Testis (tissue), 3 donors: Measurements from ENCODE around the gene INPP1. TPM values are rescaled to one million over a fixed set of nuclear protein-coding genes. Genes with fewer than 3 reads are reported as not detected.
A peak's percentile ranks its signal among the peaks of the same experiment; 100 is the strongest.

Source experiments
- DNase-seq: peaks from one replicate; pipeline ENCODE4 v3.0.0-alpha.2; 2019
- H3K27ac ChIP-seq, 2 donors: fragments of 200-600 bp; sonication (generic); one replicate each; pipeline ENCODE4 v1.5.1; 2019
- H3K27me3 ChIP-seq: fragments of 200-600 bp; sonication (generic); one replicate; pipeline ENCODE4 v1.5.1; 2019
- H3K36me3 ChIP-seq: fragments of 200-600 bp; sonication (generic); one replicate; pipeline ENCODE4 v1.5.1; 2017; ENCODE audit warnings: low read depth; ENCODE audit errors: missing control alignments
- H3K4me1 ChIP-seq: fragments of 200-600 bp; sonication (generic); one replicate; pipeline ENCODE4 v1.5.1; 2019
- H3K4me3 ChIP-seq, 2 donors: fragments of 200-600 bp; sonication (generic); one replicate each; pipeline ENCODE4 v1.5.1; 2017 to 2019
- H3K9me3 ChIP-seq: fragments of 200-600 bp; sonication (generic); one replicate; pipeline ENCODE4 v1.5.1; 2017
- CTCF ChIP-seq, 3 experiments: fragments of 450-650 bp in 2 of 3; fragments of 200-600 bp in 1 of 3; sonication (generic) in 1 of 3; IDR thresholded peaks; one replicate each; pipeline ENCODE4 v1.5.1; 2016 to 2019; ENCODE audit warnings: antibody characterized with exemption in 3 of 3, mild to moderate bottlenecking in 2 of 3, moderate library complexity in 1 of 3
- POLR2A ChIP-seq: fragments of 450-650 bp; IDR thresholded peaks from one replicate; pipeline ENCODE4 v1.6.1; 2017; ENCODE audit warnings: antibody characterized with exemption, mild to moderate bottlenecking, moderate library complexity
- WGBS, 2 donors: methylation state at CpG; one replicate each; pipeline ENCODE4 v1.1.5; 2018; 5-methylcytosine and 5-hydroxymethylcytosine counted together
- intact Hi-C: fragments of 100-400 bp; cut with DNase I; formaldehyde crosslinking; loops from one replicate; pipeline ENCODE4 v1.15.1; 2023; ENCODE audit warnings: low total_unique reads
- polyA plus RNA-seq: library from polyadenylated mRNA; stranded (reverse); fragments of 350-450 nt; fragmentation: Illumina TruSeq; extraction: RNeasy Lipid Tissue Mini Kit (QIAGEN cat#74804); gene quantifications from one replicate; pipeline ENCODE4 v1.2.3, GENCODE V29; 2014; ENCODE audit warnings: low read depth, low replicate concordance; ENCODE audit not compliant: insufficient read depth
- total RNA-seq, 2 donors: library from RNA; depleted of rRNA; stranded (reverse); fragments of >200 nt; gene quantifications; one replicate each; pipeline ENCODE4 v1.2.3, GENCODE V29; 2016

Gene INPP1
- total and polyA plus RNA-seq, 3 donors from 2014 or later, result 37.8 to 105 (median 62.6) TPM

- no peak overlapping the region for H3K4me3 ChIP-seq
- no peak for TF ChIP-seq POLR2A
- TF ChIP-seq CTCF (IDR thresholded peaks at IDR 0.05), result no peak
- H3K36me3 ChIP-seq, result no peaks in the 10 kb centered on the region
- H3K27me3 ChIP-seq, result no peaks in the 10 kb centered on the region
- H3K9me3 ChIP-seq, result no peaks in the 10 kb centered on the region
- no peaks in the 10 kb centered on the region for H3K4me1 ChIP-seq
- 68 to 69% methylated on average over 3 of the region's 3 CpGs for WGBS, 2 donors
- no peak for DNase-seq
- intact Hi-C loops, result no loop called here
- H3K27ac ChIP-seq, result no peak overlapping the region
These were observed 69.6 kb downstream of the INPP1 start for GRCh38 chr2:190412966-190413365.

- TF ChIP-seq CTCF (IDR thresholded peaks at IDR 0.05), result no peak
- TF ChIP-seq POLR2A, result no peak
- H3K27me3 ChIP-seq, result no peaks in the 10 kb centered on the region
- intact Hi-C loops, result no loop called here
- no peaks in the 10 kb centered on the region for H3K4me1 ChIP-seq
- WGBS, 2 donors, result 79 to 96% methylated on average over 4 of the region's 4 CpGs
- no peaks in the 10 kb centered on the region for H3K36me3 ChIP-seq
- no peak overlapping the region for H3K4me3 ChIP-seq
- no peak overlapping the region for H3K27ac ChIP-seq
- no peak for DNase-seq
- H3K9me3 ChIP-seq, result no peaks in the 10 kb centered on the region
These were observed 70.0 kb downstream of the INPP1 start for GRCh38 chr2:190413421-190413820.

- intact Hi-C loops, result no loop called here
- Histone ChIP-seq H3K36me3 (no peaks in the 10 kb centered on the region), H3K27me3 (no peaks in the 10 kb centered on the region), H3K4me3 (no peak overlapping the region), H3K4me1 (no peaks in the 10 kb centered on the region), H3K27ac (no peak overlapping the region), H3K9me3 (no peaks in the 10 kb centered on the region)
- no peak for DNase-seq
- 96 to 99% methylated on average over 4 of the region's 4 CpGs for WGBS, 2 donors
- TF ChIP-seq POLR2A (no peak), CTCF (IDR thresholded peaks at IDR 0.05) (no peak)
These were observed 71.9 kb downstream of the INPP1 start for GRCh38 chr2:190415251-190415650.

- no peak overlapping the region for H3K4me3 ChIP-seq
- WGBS, 2 donors, result 66 to 67% methylated on average over 2 of the region's 2 CpGs
- DNase-seq, result no peak
- peak overlapping the region in 1 of 2 donors; percentile 28 for H3K27ac ChIP-seq
- H3K27me3 ChIP-seq, result no peaks in the 10 kb centered on the region
- H3K36me3 ChIP-seq, result no peaks in the 10 kb centered on the region
- intact Hi-C loops, result no loop called here
- no peaks in the 10 kb centered on the region for H3K4me1 ChIP-seq
- H3K9me3 ChIP-seq, result no peaks in the 10 kb centered on the region
- TF ChIP-seq CTCF (IDR thresholded peaks at IDR 0.05) (no peak), POLR2A (no peak)
These were observed 72.7 kb downstream of the INPP1 start for GRCh38 chr2:190415794-190416775.
